Pancreas (tissue), 10 donors: ENCODE data around the gene MYOZ3. TPM values are rescaled to one million over a fixed set of nuclear protein-coding genes. Genes with fewer than 3 reads are reported as not detected.
A peak's percentile ranks its signal among the peaks of the same experiment; 100 is the strongest.

ENCODE experiments used
- ATAC-seq, 4 donors: fragments of 200-7000 bp; cut with Tn5 transposase; one replicate each; pipeline versions ENCODE4 v1.8.0 to v1.9.1; 2020; ENCODE audit warnings: mild to moderate bottlenecking in 4 of 4, moderate library complexity in 4 of 4
- DNase-seq, 6 donors: peaks; one replicate each; pipeline ENCODE4 v3.0.0-alpha.2; 2020
- FAIRE-seq: peaks from 2 replicates; lab custom pipeline; 2012; peaks lifted over from hg19 to GRCh38; lab: Jason Lieb, UNC
- H3K27ac ChIP-seq, 4 donors: fragments of 200-600 bp; sonication (generic); 1 replicate in 3 of 4; 2 replicates in 1 of 4; pipeline versions ENCODE4 v1.5.0 to v1.8.0; 2020
- H3K27me3 ChIP-seq, 4 donors: fragments of 200-600 bp; one replicate each; pipeline ENCODE4 v1.8.0; 2021
- H3K36me3 ChIP-seq, 3 donors: fragments of 200-600 bp; sonication (generic) in 1 of 3; one replicate each; pipeline versions ENCODE4 v1.5.0 to v1.8.0; 2020 to 2021
- H3K4me1 ChIP-seq, 3 donors: fragments of 200-600 bp; one replicate each; pipeline ENCODE4 v1.8.0; 2021
- H3K4me3 ChIP-seq, 4 donors: fragments of 200-600 bp; sonication (generic) in 2 of 4; one replicate each; pipeline versions ENCODE4 v1.5.0 to v1.8.0; 2020 to 2021
- H3K9me3 ChIP-seq, 4 donors: fragments of 200-600 bp; one replicate each; pipeline ENCODE4 v1.8.0; 2021
- WGBS, 2 donors: extraction: QIAGEN DNeasy Blood & Tissue Kit; methylation state at CpG; one replicate each; pipeline ENCODE4 v1.1.7; 2013; 5-methylcytosine and 5-hydroxymethylcytosine counted together
- intact Hi-C, 3 donors: fragments of 100-400 bp; cut with DNase I; formaldehyde crosslinking; loops; one replicate each; pipeline versions ENCODE4 v1.11.1 to v1.14.2; 2022
- polyA plus RNA-seq, 2 donors: library from polyadenylated mRNA; stranded (reverse); fragments of 200-250 nt; gene quantifications; one replicate each; pipeline ENCODE4 v1.2.3, GENCODE V29; 2013
- total RNA-seq, 6 donors: library from RNA; stranded (reverse); fragmentation: NEBNext Ultra II Directional in 4 of 6; extraction: Animal tissue kit (Norgen Biotek cat#: 25700) in 4 of 6; gene quantifications; one replicate each; pipeline versions ENCODE4 v1.2.1 to v1.2.4, GENCODE V29; 2021 to 2023
- TF ChIP-seq, protein P1 (sequence below), 4 donors: fragments of 200-600 bp; sonication (generic) in 3 of 4; IDR thresholded peaks; one replicate each; pipeline versions ENCODE4 v1.5.0 to v1.8.0; 2021; ENCODE audit warnings: antibody characterized with exemption in 4 of 4
- donor health status: healthy with polysubstance abuse.
- donor health status: DM: no; HTN: no; CAD: no; lungs with moderate emphysema.
- donor health status: DM: no; HTN: no; CAD: no.
- donor health status: control.
- donor health status: control.
- donor health status: Bipolar disorder and iron deficiency.
- donor health status: DM: yes; HTN: yes; CAD: no.
- donor health status: DM: no; HTN: no; CAD: no.
- donor health status: DM: no; HTN: no; CAD: no.
- donor health status: DM: yes; HTN: yes; CAD: no.

The MYOZ3 gene
- total and polyA plus RNA-seq, 8 donors: 0.05 to 0.50 (median 0.28) TPM; not detected in 1

GRCh38 chr5:150656191-150657132, 4.6 kb upstream of the MYOZ3 start:
- peak; percentile 59 to 91 (median 82) for DNase-seq
- Histone ChIP-seq H3K4me1 (no peaks in the 10 kb centered on the region), H3K9me3 (no peaks in the 10 kb centered on the region), H3K27ac (peak overlapping the region in 1 of 4 donors; percentile 41), H3K27me3 (no peaks in the 10 kb centered on the region), H3K4me3 (peak overlapping the region; percentile 8 to 55 (median 33)), H3K36me3 (no peaks in the 10 kb centered on the region)
- WGBS, 2 donors: 2 to 5% methylated on average over 76 to 99 of the region's 99 CpGs
- intact Hi-C loops: loop anchor here in 2 of 3 donors (5.0 kb wide), 1 partner anchor 94 kb away; no protein-coding TSS in a partner anchor
- ATAC-seq: peak; percentile 75 to 89 (median 88)
- no peak for FAIRE-seq
- TF ChIP-seq, protein P1, sequence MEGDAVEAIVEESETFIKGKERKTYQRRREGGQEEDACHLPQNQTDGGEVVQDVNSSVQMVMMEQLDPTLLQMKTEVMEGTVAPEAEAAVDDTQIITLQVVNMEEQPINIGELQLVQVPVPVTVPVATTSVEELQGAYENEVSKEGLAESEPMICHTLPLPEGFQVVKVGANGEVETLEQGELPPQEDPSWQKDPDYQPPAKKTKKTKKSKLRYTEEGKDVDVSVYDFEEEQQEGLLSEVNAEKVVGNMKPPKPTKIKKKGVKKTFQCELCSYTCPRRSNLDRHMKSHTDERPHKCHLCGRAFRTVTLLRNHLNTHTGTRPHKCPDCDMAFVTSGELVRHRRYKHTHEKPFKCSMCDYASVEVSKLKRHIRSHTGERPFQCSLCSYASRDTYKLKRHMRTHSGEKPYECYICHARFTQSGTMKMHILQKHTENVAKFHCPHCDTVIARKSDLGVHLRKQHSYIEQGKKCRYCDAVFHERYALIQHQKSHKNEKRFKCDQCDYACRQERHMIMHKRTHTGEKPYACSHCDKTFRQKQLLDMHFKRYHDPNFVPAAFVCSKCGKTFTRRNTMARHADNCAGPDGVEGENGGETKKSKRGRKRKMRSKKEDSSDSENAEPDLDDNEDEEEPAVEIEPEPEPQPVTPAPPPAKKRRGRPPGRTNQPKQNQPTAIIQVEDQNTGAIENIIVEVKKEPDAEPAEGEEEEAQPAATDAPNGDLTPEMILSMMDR (IDR thresholded peaks at IDR 0.05): peak; percentile 41 to 56 (median 48)

DNA sequence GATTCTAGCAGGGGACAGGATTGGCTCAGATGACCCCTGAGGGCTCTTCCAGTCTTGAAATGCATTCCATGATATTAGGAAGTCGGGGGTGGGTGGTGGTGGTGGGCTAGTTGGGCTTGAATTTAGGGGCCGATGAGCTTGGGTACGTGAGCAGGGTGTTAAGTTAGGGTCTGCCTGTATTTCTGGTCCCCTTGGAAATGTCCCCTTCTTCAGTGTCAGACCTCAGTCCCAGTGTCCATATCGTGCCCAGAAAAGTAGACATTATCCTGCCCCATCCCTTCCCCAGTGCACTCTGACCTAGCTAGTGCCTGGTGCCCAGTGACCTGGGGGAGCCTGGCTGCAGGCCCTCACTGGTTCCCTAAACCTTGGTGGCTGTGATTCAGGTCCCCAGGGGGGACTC, 2.9 kb upstream of the MYOZ3 start:
- ATAC-seq (no peak), DNase-seq (no peak), FAIRE-seq (no peak)
- TF ChIP-seq, protein P1 (IDR thresholded peaks at IDR 0.05): no peak
- Histone ChIP-seq H3K27ac (no peak overlapping the region), H3K4me1 (no peaks in the 10 kb centered on the region), H3K9me3 (no peaks in the 10 kb centered on the region), H3K4me3 (no peak overlapping the region), H3K36me3 (no peaks in the 10 kb centered on the region), H3K27me3 (no peaks in the 10 kb centered on the region)
- intact Hi-C loops: loop anchor here in 2 of 3 donors (5.0 kb wide), 1 partner anchor 96 kb away; no protein-coding TSS in a partner anchor
- WGBS, 2 donors: 95% methylated on average over 4 of the region's 4 CpGs

GRCh38 chr5:150658699-150659265, 2.3 kb upstream of the MYOZ3 start:
- no peak for ATAC-seq
- no peaks in the 10 kb centered on the region for H3K27me3 ChIP-seq
- no peaks in the 10 kb centered on the region for H3K9me3 ChIP-seq
- no peak overlapping the region for H3K4me3 ChIP-seq
- no peaks in the 10 kb centered on the region for H3K36me3 ChIP-seq
- H3K27ac ChIP-seq: no peak overlapping the region
- no peak for FAIRE-seq
- intact Hi-C loops: loop anchor here in 2 of 3 donors (5.0 kb wide), 1 partner anchor 96 kb away; no protein-coding TSS in a partner anchor
- no peak for DNase-seq
- TF ChIP-seq, protein P1 (IDR thresholded peaks at IDR 0.05): no peak
- H3K4me1 ChIP-seq: no peaks in the 10 kb centered on the region
- 26 to 31% methylated on average over 3 of the region's 3 CpGs for WGBS, 2 donors

DNA sequence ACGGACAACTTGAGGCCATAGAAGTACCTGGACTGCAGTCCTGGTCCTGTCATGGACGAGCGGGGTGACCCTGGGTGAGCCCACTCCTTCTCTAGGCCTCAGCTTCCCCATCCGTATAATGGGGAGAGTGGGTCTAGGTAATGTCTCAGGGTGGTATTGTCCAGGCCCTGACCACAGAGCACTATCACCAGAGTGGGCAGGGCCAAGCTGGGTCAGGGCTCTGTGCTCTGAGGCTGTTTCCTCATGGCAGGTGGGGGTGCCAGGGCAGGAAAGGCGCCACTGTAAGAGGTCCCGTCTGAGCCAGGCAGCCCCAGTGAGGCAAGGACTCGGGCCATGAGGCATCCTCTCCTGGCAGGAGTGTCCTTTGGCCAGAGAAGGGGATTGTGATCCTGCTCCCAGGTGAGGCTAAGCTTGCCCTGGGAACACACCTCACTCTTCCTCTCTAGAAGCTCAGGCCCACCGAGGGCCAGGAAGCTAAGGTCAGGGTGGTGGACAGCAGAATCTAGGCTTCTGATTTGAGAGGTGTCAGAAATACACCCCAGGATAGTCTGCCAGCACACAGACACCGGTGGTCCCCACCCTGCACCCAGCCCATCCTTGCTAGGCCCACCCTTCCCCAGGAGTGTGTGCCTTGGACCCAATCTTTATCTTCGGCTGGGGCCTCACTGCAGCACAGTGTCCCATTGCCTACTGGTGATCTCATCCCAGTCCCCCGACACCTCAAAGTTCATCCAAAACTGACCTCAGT, 1.5 kb upstream of the MYOZ3 start:
- no peaks in the 10 kb centered on the region for H3K27me3 ChIP-seq
- DNase-seq: peak in 1 of 6 donors; percentile 13
- 75 to 83% methylated on average over 11 of the region's 11 CpGs for WGBS, 2 donors
- no peak for FAIRE-seq
- H3K27ac ChIP-seq: no peak overlapping the region
- intact Hi-C loops: loop anchor here in 2 of 3 donors (5.0 kb wide), 1 partner anchor 97 kb away; no protein-coding TSS in a partner anchor
- no peaks in the 10 kb centered on the region for H3K9me3 ChIP-seq
- TF ChIP-seq, protein P1 (IDR thresholded peaks at IDR 0.05): no peak
- H3K4me1 ChIP-seq: no peaks in the 10 kb centered on the region
- H3K36me3 ChIP-seq: no peaks in the 10 kb centered on the region
- ATAC-seq: no peak
- H3K4me3 ChIP-seq: no peak overlapping the region
